Trophoblast cell (in vitro differentiated cells and primary cell): ENCODE results near the gene CUTC.
A peak's percentile ranks its signal among the peaks of the same experiment; 100 is the strongest.

Experiments
- DNase-seq, 2 donors: peaks; one replicate each; pipeline ENCODE4 v3.0.0-alpha.2; 2016
- H2AFZ ChIP-seq: 2 replicates; pipeline ENCODE4 v1.6.1; 2013; ENCODE audit warnings: low read length, moderate library complexity, mild to moderate bottlenecking; ENCODE audit not compliant: insufficient read depth, poor library complexity
- H2AK5ac ChIP-seq: 2 replicates; pipeline ENCODE4 v1.6.1; 2013; ENCODE audit warnings: mild to moderate bottlenecking, low read length
- H2BK120ac ChIP-seq: 2 replicates; pipeline ENCODE4 v1.6.1; 2013; ENCODE audit warnings: low read length, mild to moderate bottlenecking, moderate library complexity; ENCODE audit not compliant: insufficient read depth, poor library complexity
- H2BK12ac ChIP-seq: 2 replicates; pipeline ENCODE4 v1.6.1; 2013; ENCODE audit warnings: mild to moderate bottlenecking, low read length, moderate library complexity
- H2BK5ac ChIP-seq: 2 replicates; pipeline ENCODE4 v1.6.1; 2013; ENCODE audit warnings: low read length, low read depth, moderate library complexity, mild to moderate bottlenecking; ENCODE audit not compliant: poor library complexity
- H3K14ac ChIP-seq: 2 replicates; pipeline ENCODE4 v1.6.1; 2013; ENCODE audit warnings: mild to moderate bottlenecking, low read length
- H3K18ac ChIP-seq: 2 replicates; pipeline ENCODE4 v1.6.1; 2013; ENCODE audit warnings: mild to moderate bottlenecking, low read length
- H3K23ac ChIP-seq: 2 replicates; pipeline ENCODE4 v1.6.1; 2013; ENCODE audit warnings: low read length
- H3K27ac ChIP-seq: 2 replicates; pipeline ENCODE4 v1.5.1; 2013; ENCODE audit warnings: low read depth, mild to moderate bottlenecking, inconsistent platforms, low read length, moderate library complexity
- H3K27me3 ChIP-seq: 2 replicates; pipeline ENCODE4 v1.6.1; 2013; ENCODE audit warnings: inconsistent platforms, mild to moderate bottlenecking, low read length, moderate library complexity; ENCODE audit not compliant: insufficient read depth
- H3K36me3 ChIP-seq, 2 experiments: 1 replicate in 1 of 2; 2 replicates in 1 of 2; pipeline ENCODE4 v1.6.1; 2013; ENCODE audit warnings: low read length in 2 of 2, mild to moderate bottlenecking in 2 of 2, moderate library complexity in 1 of 2; ENCODE audit not compliant: insufficient read depth in 2 of 2, control insufficient read depth in 1 of 2
- H3K4ac ChIP-seq: 2 replicates; pipeline ENCODE4 v1.6.1; 2013; ENCODE audit warnings: low read depth, mild to moderate bottlenecking, low read length, moderate library complexity
- H3K4me1 ChIP-seq, 2 experiments: 1 replicate in 1 of 2; 2 replicates in 1 of 2; pipeline ENCODE4 v1.6.1; 2013; ENCODE audit warnings: low read length in 2 of 2, mild to moderate bottlenecking in 2 of 2, moderate library complexity in 1 of 2; ENCODE audit not compliant: insufficient read depth in 2 of 2, control insufficient read depth in 1 of 2
- H3K4me2 ChIP-seq: 2 replicates; pipeline ENCODE4 v1.6.1; 2013; ENCODE audit warnings: inconsistent platforms, mild to moderate bottlenecking, low read length, moderate library complexity
- H3K4me3 ChIP-seq: 2 replicates; pipeline ENCODE4 v1.5.1; 2013; ENCODE audit warnings: mild to moderate bottlenecking, low read depth, low read length, inconsistent platforms
- H3K79me1 ChIP-seq: one replicate; pipeline ENCODE4 v1.6.1; 2013; ENCODE audit warnings: low read length
- H3K79me2 ChIP-seq: 2 replicates; pipeline ENCODE4 v1.6.1; 2013; ENCODE audit warnings: low read length, mild to moderate bottlenecking; ENCODE audit not compliant: control insufficient read depth, insufficient read depth, poor library complexity
- H3K9ac ChIP-seq: 2 replicates; pipeline ENCODE4 v1.6.1; 2013; ENCODE audit warnings: mild to moderate bottlenecking, low read length
- H3K9me3 ChIP-seq: 2 replicates; pipeline ENCODE4 v1.6.1; 2013; ENCODE audit warnings: low read depth, mild to moderate bottlenecking, control low read depth, inconsistent platforms, low read length; ENCODE audit not compliant: insufficient read depth
- H4K12ac ChIP-seq: 2 replicates; pipeline ENCODE4 v1.6.1; 2013; ENCODE audit warnings: low read depth, mild to moderate bottlenecking, low read length, moderate library complexity
- H4K8ac ChIP-seq: 2 replicates; pipeline ENCODE4 v1.6.1; 2013; ENCODE audit warnings: low read depth, mild to moderate bottlenecking, low read length, moderate library complexity
- H4K91ac ChIP-seq: one replicate; pipeline ENCODE4 v1.6.1; 2013; ENCODE audit warnings: low read depth, mild to moderate bottlenecking, low read length, moderate library complexity
- WGBS: extraction: QIAGEN DNeasy Blood & Tissue Kit; methylation state at CpG from one replicate; pipeline ENCODE4 v1.1.7; 2013; ENCODE audit warnings: missing lambda C conversion rate; ENCODE audit not compliant: insufficient read length, insufficient coverage; ENCODE audit errors: extremely low coverage; 5-methylcytosine and 5-hydroxymethylcytosine counted together

Gene CUTC

DNA sequence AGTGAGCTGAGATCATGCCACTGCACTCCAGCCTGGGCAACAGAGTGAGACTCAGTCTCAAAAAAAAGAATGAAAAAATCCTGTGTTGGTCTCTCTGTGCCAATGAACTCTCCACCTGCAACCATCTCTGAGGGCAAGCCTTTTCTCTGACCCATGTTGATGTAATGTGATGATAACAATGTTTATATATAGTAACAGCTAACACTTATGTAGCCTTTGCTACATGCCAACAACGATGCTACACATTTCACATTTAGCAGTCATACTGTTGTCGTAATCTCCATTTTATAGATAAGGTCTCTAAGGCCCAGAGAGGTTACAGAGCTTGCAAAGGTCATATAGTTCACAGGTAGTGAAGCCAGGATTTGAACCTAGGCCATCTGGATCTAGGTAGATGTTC, 11.6 kb upstream of the CUTC start:
- Histone ChIP-seq H3K14ac (no peak overlapping the region), H2AK5ac (no peak overlapping the region)
- no CpG with 5 or more reads among the region's 2 CpGs for WGBS

DNA sequence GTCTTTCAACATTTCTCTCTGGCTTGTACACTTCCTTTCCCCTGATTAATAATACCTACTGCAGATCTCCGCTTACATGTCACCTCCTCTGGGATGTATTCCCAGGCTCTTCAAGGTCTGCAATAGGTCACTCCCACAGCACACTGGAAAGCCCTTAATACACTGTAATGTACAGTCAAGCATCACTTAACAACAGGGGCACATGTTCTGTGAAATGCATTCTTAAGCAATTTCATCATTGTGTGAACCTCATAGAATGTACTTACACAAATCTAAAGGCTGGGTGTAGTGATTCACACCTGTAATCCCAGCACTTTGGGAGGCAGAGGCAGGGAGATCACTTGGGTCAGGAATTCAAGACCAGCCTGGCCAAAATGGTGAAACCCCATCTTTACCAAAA, 2.0 kb upstream of the CUTC start:
- no peak overlapping the region for H4K8ac ChIP-seq
- H3K4ac ChIP-seq: no peak overlapping the region
- H2BK5ac ChIP-seq: no peak overlapping the region
- no peak overlapping the region for H2AFZ ChIP-seq
- H3K36me3 ChIP-seq: peaks cover 6 to 9% of the 10 kb centered on the region in 2 experiments
- no peak overlapping the region for H3K23ac ChIP-seq
- H4K12ac ChIP-seq: no peak overlapping the region
- no peak overlapping the region for H3K4me2 ChIP-seq
- H3K18ac ChIP-seq: no peak overlapping the region
- H3K27me3 ChIP-seq: no peaks in the 10 kb centered on the region
- H3K4me1 ChIP-seq: peaks cover 0 to 1% of the 10 kb centered on the region in 2 experiments
- no peak overlapping the region for H3K14ac ChIP-seq
- H3K79me1 ChIP-seq: peaks cover 9% of the 10 kb centered on the region
- H3K79me2 ChIP-seq: peaks cover 5% of the 10 kb centered on the region
- H3K9ac ChIP-seq: no peak overlapping the region
- no peak for DNase-seq
- WGBS: no CpG with 5 or more reads among the region's 1 CpG
- H2BK120ac ChIP-seq: no peak overlapping the region
- H3K27ac ChIP-seq: no peak overlapping the region
- no peak overlapping the region for H3K4me3 ChIP-seq
- H2BK12ac ChIP-seq: no peak overlapping the region
- no peaks in the 10 kb centered on the region for H3K9me3 ChIP-seq
- H2AK5ac ChIP-seq: no peak overlapping the region
- no peak overlapping the region for H4K91ac ChIP-seq

More for the DNA sequence above, 11.6 kb upstream of the CUTC start:
- Histone ChIP-seq H3K9me3 (no peaks in the 10 kb centered on the region), H3K4me3 (no peak overlapping the region), H3K23ac (no peak overlapping the region), H4K91ac (no peak overlapping the region), H3K79me1 (no peaks in the 10 kb centered on the region), H3K27me3 (no peaks in the 10 kb centered on the region), H2BK12ac (no peak overlapping the region), H3K18ac (no peak overlapping the region), H2BK120ac (no peak overlapping the region), H3K9ac (no peak overlapping the region), H3K4me1 (no peaks in the 10 kb centered on the region), H3K4ac (no peak overlapping the region), H4K12ac (no peak overlapping the region), H3K4me2 (no peak overlapping the region), H3K79me2 (no peaks in the 10 kb centered on the region), H4K8ac (no peak overlapping the region), H3K27ac (no peak overlapping the region), H2AFZ (no peak overlapping the region), H2BK5ac (no peak overlapping the region), H3K36me3 (peaks cover 27 to 43% of the 10 kb centered on the region in 2 experiments)
- DNase-seq: peak; percentile 61 to 94

DNA sequence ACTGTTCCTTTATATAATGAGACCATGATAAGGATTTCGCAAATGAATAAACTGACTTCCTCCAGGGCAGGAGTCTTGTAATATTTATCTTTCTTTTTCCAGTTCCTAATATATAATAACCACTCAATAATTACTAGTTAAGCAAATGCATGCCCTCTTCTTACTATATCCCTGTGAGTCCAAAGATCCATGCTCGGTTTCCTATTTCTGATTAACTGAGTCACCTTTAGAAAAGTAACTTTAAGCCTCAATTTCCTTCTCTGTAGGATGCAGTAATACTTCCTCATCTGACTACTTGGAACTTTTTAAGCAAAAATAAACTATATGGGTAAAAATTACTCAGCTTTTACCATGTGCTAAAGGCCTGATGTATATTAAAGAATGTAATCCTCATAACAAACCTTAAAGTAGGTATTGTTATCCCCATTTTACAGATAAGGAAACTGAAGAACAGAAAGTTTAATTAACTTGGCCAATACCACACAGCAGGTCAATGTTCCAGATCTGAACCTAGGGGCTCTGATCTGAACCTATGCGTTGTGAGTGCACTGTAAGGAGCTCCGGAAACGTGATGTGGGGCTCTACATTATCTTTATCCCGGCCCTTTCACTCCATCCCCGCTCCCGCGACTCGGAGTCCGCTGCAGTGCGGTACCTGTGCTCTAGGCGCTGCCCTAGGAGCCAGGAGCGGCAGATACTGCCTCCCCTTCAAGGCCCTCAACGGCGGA, 565 bp upstream of the CUTC start:
- H3K4me2 ChIP-seq: peak overlapping the region; percentile 68
- no peaks in the 10 kb centered on the region for H3K9me3 ChIP-seq
- peak overlapping the region; percentile 91 for H4K91ac ChIP-seq
- peaks cover 0 to 1% of the 10 kb centered on the region in 2 experiments for H3K4me1 ChIP-seq
- H3K27ac ChIP-seq: peak overlapping the region; percentile 86
- H3K4ac ChIP-seq: peak overlapping the region; percentile 96
- peak overlapping the region; percentile 95 for H3K4me3 ChIP-seq
- H3K27me3 ChIP-seq: no peaks in the 10 kb centered on the region
- peak overlapping the region; percentile 86 for H2BK120ac ChIP-seq
- H2AK5ac ChIP-seq: peak overlapping the region; percentile 99
- peak overlapping the region; percentile 99 for H2AFZ ChIP-seq
- H3K18ac ChIP-seq: peak overlapping the region; percentile 95
- H3K79me1 ChIP-seq: peaks cover 9% of the 10 kb centered on the region
- peak overlapping the region; percentile 100 for H4K8ac ChIP-seq
- peak overlapping the region; percentile 99 for H4K12ac ChIP-seq
- peaks cover 3 to 6% of the 10 kb centered on the region in 2 experiments for H3K36me3 ChIP-seq
- peak overlapping the region; percentile 81 for H2BK5ac ChIP-seq
- peak overlapping the region; percentile 97 for H3K9ac ChIP-seq
- H3K14ac ChIP-seq: peak overlapping the region; percentile 100
- no CpG with 5 or more reads among the region's 16 CpGs for WGBS
- H3K79me2 ChIP-seq: peaks cover 5% of the 10 kb centered on the region
- H3K23ac ChIP-seq: no peak overlapping the region
- no peak overlapping the region for H2BK12ac ChIP-seq
- DNase-seq: no peak

DNA sequence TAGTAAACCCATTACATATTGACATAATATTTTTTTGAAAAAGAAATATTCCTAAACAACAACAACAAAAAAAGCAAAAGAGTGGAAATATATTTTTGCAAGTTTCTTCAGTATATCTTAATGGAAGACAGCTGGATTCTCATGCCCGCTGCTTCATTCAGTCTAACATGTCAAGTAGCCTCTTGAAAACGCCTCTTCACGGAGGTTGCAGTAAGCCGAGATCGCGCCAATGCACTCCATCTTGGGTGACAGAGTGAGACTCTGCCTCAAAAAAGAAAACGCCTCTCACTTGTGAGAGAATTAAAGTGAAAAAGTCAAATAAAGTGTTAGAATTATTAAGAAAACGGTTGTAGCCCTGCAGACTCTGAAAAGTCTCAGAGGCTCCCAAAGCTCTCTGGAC, 1.3 kb downstream of the CUTC start:
- peaks cover 0 to 1% of the 10 kb centered on the region in 2 experiments for H3K4me1 ChIP-seq
- no peaks in the 10 kb centered on the region for H3K9me3 ChIP-seq
- H3K79me1 ChIP-seq: peaks cover 9% of the 10 kb centered on the region
- no peak overlapping the region for H3K23ac ChIP-seq
- no peak for DNase-seq
- H4K12ac ChIP-seq: no peak overlapping the region
- H3K36me3 ChIP-seq: peaks cover 3 to 6% of the 10 kb centered on the region in 2 experiments
- no peak overlapping the region for H3K27ac ChIP-seq
- H3K9ac ChIP-seq: no peak overlapping the region
- peaks cover 5% of the 10 kb centered on the region for H3K79me2 ChIP-seq
- no peaks in the 10 kb centered on the region for H3K27me3 ChIP-seq
- H4K8ac ChIP-seq: no peak overlapping the region
- no peak overlapping the region for H2BK120ac ChIP-seq
- no peak overlapping the region for H3K4me2 ChIP-seq
- no peak overlapping the region for H3K14ac ChIP-seq
- H2AFZ ChIP-seq: no peak overlapping the region
- no peak overlapping the region for H3K4me3 ChIP-seq
- H4K91ac ChIP-seq: no peak overlapping the region
- no peak overlapping the region for H3K4ac ChIP-seq
- no peak overlapping the region for H2BK12ac ChIP-seq
- no peak overlapping the region for H3K18ac ChIP-seq
- H2BK5ac ChIP-seq: no peak overlapping the region
- no CpG with 5 or more reads among the region's 8 CpGs for WGBS
- H2AK5ac ChIP-seq: no peak overlapping the region
